ENCODE results near the gene PEPD.

GRCh38 chr19:33394723-33395560 lies 126.6 kb downstream of the PEPD start:
- TF ChIP-seq CTCF (IDR thresholded peaks at IDR 0.05; ENCODE audit: low read length) (no peak), EZH2 (IDR thresholded peaks at IDR 0.05; ENCODE audit: borderline replicate concordance, low read length) (no peak)

All from OCI-LY1 (cell line).